HL-60 (cell line): ENCODE measurements around the gene PRMT1.

Source experiments
- DNase-seq, 2 experiments: peaks; one replicate each; pipeline ENCODE4 v3.0.0-alpha.2; 2010 to 2020; ENCODE audit warnings: low read depth in 1 of 2, low spot score in 1 of 2
- H3K27ac ChIP-seq: fragments of 250-450 bp; sonication (Bioruptor Pico); replicated peaks from 2 replicates; pipeline ENCODE4 v1.5.1; 2020; ENCODE audit warnings: mild to moderate bottlenecking, moderate library complexity
- H3K27me3 ChIP-seq: fragments of 250-450 bp; sonication (Bioruptor Pico); 2 replicates; pipeline ENCODE4 v1.5.1; 2021; ENCODE audit warnings: mild to moderate bottlenecking, moderate library complexity; ENCODE audit not compliant: insufficient read depth, poor library complexity, severe bottlenecking
- H3K4me3 ChIP-seq: replicated peaks from 2 replicates; pipeline ENCODE4 v1.5.1; 2011; ENCODE audit warnings: mild to moderate bottlenecking, control low read depth, low read length; ENCODE audit not compliant: insufficient read depth
- CTCF ChIP-seq: IDR thresholded peaks from one replicate; pipeline ENCODE4 v1.5.1; 2011; ENCODE audit warnings: low read length, control low read depth, inconsistent platforms; ENCODE audit not compliant: insufficient read depth
- GABPA ChIP-seq: IDR thresholded peaks from 2 replicates; pipeline ENCODE4 v1.6.1; 2012; ENCODE audit warnings: low read depth
- POLR2AphosphoS5 ChIP-seq: IDR thresholded peaks from 2 replicates; pipeline ENCODE4 v1.6.1; 2012; ENCODE audit warnings: low read depth
- SPI1 ChIP-seq: IDR thresholded peaks from 2 replicates; pipeline ENCODE4 v1.6.1; 2012; ENCODE audit warnings: low read depth, mild to moderate bottlenecking, borderline replicate concordance
- TF ChIP-seq, protein P1 (sequence below): IDR thresholded peaks from 2 replicates; pipeline ENCODE4 v1.6.1; 2012; ENCODE audit warnings: low read depth; ENCODE audit not compliant: insufficient replicate concordance

The PRMT1 gene

GRCh38 chr19:49662011-49662410, 15.1 kb upstream of the PRMT1 start:
- no peak overlapping the region for H3K27ac ChIP-seq
- H3K4me3 ChIP-seq, result no peak overlapping the region
- TF ChIP-seq CTCF (no peak), SPI1 (no peak), POLR2AphosphoS5 (no peak), GABPA (no peak)
- TF ChIP-seq, protein P1, sequence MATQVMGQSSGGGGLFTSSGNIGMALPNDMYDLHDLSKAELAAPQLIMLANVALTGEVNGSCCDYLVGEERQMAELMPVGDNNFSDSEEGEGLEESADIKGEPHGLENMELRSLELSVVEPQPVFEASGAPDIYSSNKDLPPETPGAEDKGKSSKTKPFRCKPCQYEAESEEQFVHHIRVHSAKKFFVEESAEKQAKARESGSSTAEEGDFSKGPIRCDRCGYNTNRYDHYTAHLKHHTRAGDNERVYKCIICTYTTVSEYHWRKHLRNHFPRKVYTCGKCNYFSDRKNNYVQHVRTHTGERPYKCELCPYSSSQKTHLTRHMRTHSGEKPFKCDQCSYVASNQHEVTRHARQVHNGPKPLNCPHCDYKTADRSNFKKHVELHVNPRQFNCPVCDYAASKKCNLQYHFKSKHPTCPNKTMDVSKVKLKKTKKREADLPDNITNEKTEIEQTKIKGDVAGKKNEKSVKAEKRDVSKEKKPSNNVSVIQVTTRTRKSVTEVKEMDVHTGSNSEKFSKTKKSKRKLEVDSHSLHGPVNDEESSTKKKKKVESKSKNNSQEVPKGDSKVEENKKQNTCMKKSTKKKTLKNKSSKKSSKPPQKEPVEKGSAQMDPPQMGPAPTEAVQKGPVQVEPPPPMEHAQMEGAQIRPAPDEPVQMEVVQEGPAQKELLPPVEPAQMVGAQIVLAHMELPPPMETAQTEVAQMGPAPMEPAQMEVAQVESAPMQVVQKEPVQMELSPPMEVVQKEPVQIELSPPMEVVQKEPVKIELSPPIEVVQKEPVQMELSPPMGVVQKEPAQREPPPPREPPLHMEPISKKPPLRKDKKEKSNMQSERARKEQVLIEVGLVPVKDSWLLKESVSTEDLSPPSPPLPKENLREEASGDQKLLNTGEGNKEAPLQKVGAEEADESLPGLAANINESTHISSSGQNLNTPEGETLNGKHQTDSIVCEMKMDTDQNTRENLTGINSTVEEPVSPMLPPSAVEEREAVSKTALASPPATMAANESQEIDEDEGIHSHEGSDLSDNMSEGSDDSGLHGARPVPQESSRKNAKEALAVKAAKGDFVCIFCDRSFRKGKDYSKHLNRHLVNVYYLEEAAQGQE, result no peak
- no peak for DNase-seq
- H3K27me3 ChIP-seq, result no peaks in the 10 kb centered on the region

DNA sequence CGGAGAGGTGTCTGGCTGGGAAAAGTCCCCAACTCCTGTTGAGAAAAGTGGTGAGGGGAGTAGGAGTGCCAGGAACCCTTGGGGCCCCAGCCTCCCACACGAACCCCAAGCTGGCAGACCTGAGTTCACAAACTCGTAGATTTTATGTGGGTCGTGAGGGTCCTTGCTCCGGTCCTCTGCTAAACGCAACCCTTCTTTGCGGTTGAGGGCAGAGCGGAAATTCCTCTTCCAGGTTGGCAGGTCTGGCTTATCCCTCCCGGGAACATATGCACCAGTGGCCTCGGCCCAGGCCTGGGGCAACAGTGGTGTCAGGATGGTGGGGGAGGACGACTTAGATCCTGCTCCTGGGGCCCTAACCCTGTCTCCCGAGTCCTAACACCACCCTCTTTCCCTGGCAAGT, 13.8 kb upstream of the PRMT1 start:
- no peak for TF ChIP-seq GABPA
- no peak for TF ChIP-seq SPI1

GRCh38 chr19:49664171-49665035, 12.7 kb upstream of the PRMT1 start:
- TF ChIP-seq POLR2AphosphoS5, result peak; percentile 65
- no peak for TF ChIP-seq CTCF
- Histone ChIP-seq H3K27ac (peak overlapping the region; percentile 79), H3K27me3 (no peaks in the 10 kb centered on the region), H3K4me3 (peak overlapping the region; percentile 82)
- peak; percentile 83 to 90 for DNase-seq

More for the DNA sequence above, 13.8 kb upstream of the PRMT1 start:
- H3K27me3 ChIP-seq, result no peaks in the 10 kb centered on the region
- DNase-seq, result no peak
- H3K27ac ChIP-seq, result no peak overlapping the region
- H3K4me3 ChIP-seq, result no peak overlapping the region

DNA sequence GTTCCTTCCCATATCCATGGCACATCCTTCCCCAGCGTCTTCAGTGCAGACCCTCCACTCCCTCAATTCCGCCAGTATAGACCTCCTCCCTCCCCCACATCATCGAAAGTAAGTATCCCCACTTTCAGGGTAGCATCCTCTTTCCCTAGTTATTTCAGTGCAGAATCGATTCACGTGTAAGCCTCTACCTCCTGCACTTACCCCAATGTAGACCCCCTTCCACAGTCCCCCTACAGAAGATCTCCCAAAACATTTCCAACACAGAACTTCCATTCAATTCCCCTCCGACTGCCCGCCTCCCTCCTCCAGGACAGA, 12.1 kb upstream of the PRMT1 start:
- H3K27me3 ChIP-seq, result no peaks in the 10 kb centered on the region
- H3K4me3 ChIP-seq, result peak overlapping the region; percentile 82
- peak overlapping the region; percentile 79 for H3K27ac ChIP-seq
- TF ChIP-seq POLR2AphosphoS5 (no peak), SPI1 (no peak), CTCF (no peak), GABPA (no peak)
- TF ChIP-seq, protein P1, result no peak
- DNase-seq, result no peak
